Glutamatergic neuron (in vitro differentiated cells): Measurements from ENCODE around the gene ASCC2. TPM values are rescaled to one million over a fixed set of nuclear protein-coding genes. Genes with fewer than 3 reads are reported as not detected.

Source experiments
- DNase-seq: peaks from one replicate; pipeline ENCODE4 v3.0.0; 2022
- H3K27ac Mint-ChIP-seq: one replicate; pipeline ENCODE4 v1.8.0; 2020; ENCODE audit warnings: mild to moderate bottlenecking, mixed read lengths, inconsistent platforms; ENCODE audit not compliant: unreplicated experiment
- H3K27me3 Mint-ChIP-seq: one replicate; pipeline ENCODE4 v1.8.0; 2020; ENCODE audit warnings: mild to moderate bottlenecking, moderate library complexity, mixed read lengths, inconsistent platforms; ENCODE audit not compliant: unreplicated experiment
- H3K36me3 Mint-ChIP-seq: one replicate; pipeline ENCODE4 v1.8.0; 2020; ENCODE audit warnings: mild to moderate bottlenecking, mixed read lengths, inconsistent platforms; ENCODE audit not compliant: unreplicated experiment
- H3K4me1 Mint-ChIP-seq: one replicate; pipeline ENCODE4 v1.8.0; 2020; ENCODE audit warnings: mild to moderate bottlenecking, low read depth, mixed read lengths, inconsistent platforms; ENCODE audit not compliant: unreplicated experiment
- H3K4me3 Mint-ChIP-seq: one replicate; pipeline ENCODE4 v1.8.0; 2020; ENCODE audit warnings: mild to moderate bottlenecking, mixed read lengths, inconsistent platforms; ENCODE audit not compliant: unreplicated experiment
- H3K9me3 Mint-ChIP-seq: one replicate; pipeline ENCODE4 v1.8.0; 2020; ENCODE audit warnings: mild to moderate bottlenecking, moderate library complexity, mixed read lengths, inconsistent platforms; ENCODE audit not compliant: unreplicated experiment
- CTCF ChIP-seq: fragments of 200-600 bp; sonication (generic); IDR thresholded peaks from one replicate; pipeline ENCODE4 v1.5.0; 2021; ENCODE audit not compliant: partially characterized antibody, unreplicated experiment
- total RNA-seq: library from RNA; stranded (reverse); fragmentation: NEBNext Ultra II Directional; extraction: Animal tissue kit (Norgen Biotek cat#: 25700); gene quantifications from one replicate; pipeline ENCODE4 v1.2.1, GENCODE V29; 2021; ENCODE audit not compliant: unreplicated experiment

The ASCC2 gene
- total RNA-seq, 1 donor from 2014 or later: 67.8 TPM

- DNase-seq: no peak
- peaks cover 2% of the 10 kb centered on the region for H3K27me3 Mint-ChIP-seq
- no peak for TF ChIP-seq CTCF
- H3K4me1 Mint-ChIP-seq: peaks cover 11% of the 10 kb centered on the region
- no peak overlapping the region for H3K27ac Mint-ChIP-seq
- H3K9me3 Mint-ChIP-seq: peaks cover 4% of the 10 kb centered on the region
- H3K4me3 Mint-ChIP-seq: no peak overlapping the region
- peaks cover 10% of the 10 kb centered on the region for H3K36me3 Mint-ChIP-seq
Measured at GRCh38 chr22:29801153-29801552, 36.9 kb downstream of the ASCC2 start.

- TF ChIP-seq CTCF: no peak
- Mint-ChIP-seq H3K4me3 (no peak overlapping the region), H3K27ac (no peak overlapping the region), H3K27me3 (no peaks in the 10 kb centered on the region), H3K4me1 (peaks cover 5% of the 10 kb centered on the region), H3K36me3 (no peaks in the 10 kb centered on the region), H3K9me3 (no peaks in the 10 kb centered on the region)
- no peak for DNase-seq
Measured at GRCh38 chr22:29799217-29799680, 38.8 kb downstream of the ASCC2 start.

- no peak for DNase-seq
- peaks cover 5% of the 10 kb centered on the region for H3K4me1 Mint-ChIP-seq
- no peaks in the 10 kb centered on the region for H3K9me3 Mint-ChIP-seq
- no peaks in the 10 kb centered on the region for H3K36me3 Mint-ChIP-seq
- H3K27me3 Mint-ChIP-seq: no peaks in the 10 kb centered on the region
- no peak for TF ChIP-seq CTCF
- no peak overlapping the region for H3K4me3 Mint-ChIP-seq
- H3K27ac Mint-ChIP-seq: no peak overlapping the region
Measured at GRCh38 chr22:29798801-29799200, 39.3 kb downstream of the ASCC2 start.

GRCh38 chr22:29798318-29798717, 39.8 kb downstream of the ASCC2 start:
- TF ChIP-seq CTCF: no peak
- H3K27ac Mint-ChIP-seq: no peak overlapping the region
- no peaks in the 10 kb centered on the region for H3K27me3 Mint-ChIP-seq
- H3K36me3 Mint-ChIP-seq: no peaks in the 10 kb centered on the region
- H3K9me3 Mint-ChIP-seq: no peaks in the 10 kb centered on the region
- peaks cover 5% of the 10 kb centered on the region for H3K4me1 Mint-ChIP-seq
- no peak for DNase-seq
- no peak overlapping the region for H3K4me3 Mint-ChIP-seq

- Mint-ChIP-seq H3K27ac (no peak overlapping the region), H3K36me3 (no peaks in the 10 kb centered on the region), H3K4me1 (peaks cover 5% of the 10 kb centered on the region), H3K27me3 (no peaks in the 10 kb centered on the region), H3K9me3 (no peaks in the 10 kb centered on the region), H3K4me3 (no peak overlapping the region)
- no peak for TF ChIP-seq CTCF
- DNase-seq: no peak
Measured at GRCh38 chr22:29797351-29797750, 40.7 kb downstream of the ASCC2 start.
